HEK293 (cell line): Measurements from ENCODE around the gene ARL14EPL.

Experiments used
- ATF2 ChIP-seq: fragments of 450-650 bp; formaldehyde crosslinking; IDR thresholded peaks from 2 replicates; pipeline ENCODE4 v1.5.1; 2016; ENCODE audit warnings: missing biosample characterization, missing genetic modification characterization, low read depth
- CTCF ChIP-seq: fragments of 450-650 bp; formaldehyde crosslinking; IDR thresholded peaks from 2 replicates; pipeline ENCODE4 v1.5.1; 2016; ENCODE audit warnings: missing biosample characterization, missing genetic modification characterization
- ELK4 ChIP-seq: IDR thresholded peaks from 2 replicates; pipeline ENCODE4 v1.6.1; 2011; ENCODE audit warnings: mild to moderate bottlenecking, low read depth, low read length, borderline replicate concordance
- MZF1 ChIP-seq: fragments of 450-650 bp; formaldehyde crosslinking; IDR thresholded peaks from 2 replicates; pipeline ENCODE4 v1.5.1; 2017; ENCODE audit warnings: missing biosample characterization, missing genetic modification characterization, borderline replicate concordance
- PRDM10 ChIP-seq: fragments of 450-650 bp; formaldehyde crosslinking; IDR thresholded peaks from 2 replicates; pipeline ENCODE4 v1.5.1; 2016; ENCODE audit warnings: missing biosample characterization, missing genetic modification characterization
- REST ChIP-seq: fragments of 450-650 bp; formaldehyde crosslinking; IDR thresholded peaks from 2 replicates; pipeline ENCODE4 v1.5.1; 2016; ENCODE audit warnings: missing biosample characterization, missing genetic modification characterization
- SP2 ChIP-seq: fragments of 450-650 bp; formaldehyde crosslinking; IDR thresholded peaks from 2 replicates; pipeline ENCODE4 v1.5.1; 2016; ENCODE audit warnings: missing biosample characterization, missing genetic modification characterization
- ZBTB49 ChIP-seq: fragments of 450-650 bp; formaldehyde crosslinking; IDR thresholded peaks from 2 replicates; pipeline ENCODE4 v1.5.1; 2016; ENCODE audit warnings: missing biosample characterization, missing genetic modification characterization, low read depth
- ZNF114 ChIP-seq: fragments of 450-650 bp; formaldehyde crosslinking; IDR thresholded peaks from 2 replicates; pipeline ENCODE4 v1.5.0; 2017; ENCODE audit warnings: missing biosample characterization, missing genetic modification characterization
- ZNF24 ChIP-seq: fragments of 450-650 bp; formaldehyde crosslinking; IDR thresholded peaks from 2 replicates; pipeline ENCODE4 v1.5.1; 2016; ENCODE audit warnings: missing biosample characterization, missing genetic modification characterization
- ZNF629 ChIP-seq: fragments of 450-650 bp; formaldehyde crosslinking; IDR thresholded peaks from 2 replicates; pipeline ENCODE4 v1.5.1; 2017; ENCODE audit warnings: missing biosample characterization, missing genetic modification characterization
- ZXDB ChIP-seq: fragments of 450-650 bp; formaldehyde crosslinking; IDR thresholded peaks from 2 replicates; pipeline ENCODE4 v1.5.1; 2016; ENCODE audit warnings: missing biosample characterization, missing genetic modification characterization

GRCh38 chr5:116090302-116090701, 58.0 kb downstream of the ARL14EPL start:
- TF ChIP-seq MZF1 (tag by site-specific recombination), result no peak
- TF ChIP-seq ZNF24 (tag by site-specific recombination), result no peak
- TF ChIP-seq CTCF (tag by site-specific recombination), result no peak
- TF ChIP-seq PRDM10 (tag by site-specific recombination), result no peak
- no peak for TF ChIP-seq ZNF629 (tag by site-specific recombination)
- TF ChIP-seq REST (tag by site-specific recombination), result no peak
- no peak for TF ChIP-seq SP2 (tag by site-specific recombination)
- no peak for TF ChIP-seq ZNF114 (tag by site-specific recombination)
- no peak for TF ChIP-seq ELK4
- TF ChIP-seq ZBTB49 (tag by site-specific recombination), result no peak
- no peak for TF ChIP-seq ZXDB (tag by site-specific recombination)
- TF ChIP-seq ATF2 (tag by site-specific recombination), result no peak
